Measurements from ENCODE around the gene THSD7A. TPM values are rescaled to one million over a fixed set of nuclear protein-coding genes. Genes with fewer than 3 reads are reported as not detected.

The THSD7A gene
- total and polyA plus RNA-seq, 4 donors, result 0.15 to 2.7 (median 1.9) TPM

DNA sequence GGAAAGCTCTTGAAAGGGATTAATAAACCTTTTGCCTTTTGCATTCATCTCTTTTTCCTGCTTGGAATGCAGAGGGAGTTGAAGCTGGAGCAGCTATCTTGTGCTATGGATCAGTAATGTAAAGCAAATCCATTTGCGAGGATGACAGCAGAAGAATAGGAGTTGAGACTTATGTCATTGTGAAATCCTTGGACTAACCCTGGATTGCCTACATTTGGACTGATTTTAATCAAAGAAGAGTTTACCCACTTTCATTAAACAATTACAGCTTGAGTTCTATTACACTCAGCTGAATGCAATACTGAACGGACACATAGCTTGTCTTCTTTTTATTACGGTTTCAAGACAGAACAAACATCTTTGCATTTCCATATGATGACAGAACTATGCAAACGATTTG is 496.1 kb downstream of the THSD7A start:
- no peaks in the 10 kb centered on the region for H3K9me3 ChIP-seq (ENCODE audit: control insufficient read depth in 4 of 4, low read length in 3 of 4)
- 81% methylated on average over 4 of the region's 4 CpGs for WGBS
- TF ChIP-seq SP1 (IDR thresholded peaks at IDR 0.05), result no peak
- TF ChIP-seq, protein P1, sequence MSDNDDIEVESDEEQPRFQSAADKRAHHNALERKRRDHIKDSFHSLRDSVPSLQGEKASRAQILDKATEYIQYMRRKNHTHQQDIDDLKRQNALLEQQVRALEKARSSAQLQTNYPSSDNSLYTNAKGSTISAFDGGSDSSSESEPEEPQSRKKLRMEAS (IDR thresholded peaks at IDR 0.05), result no peak
- no peak for TF ChIP-seq TAF1 (conservative IDR thresholded peaks at IDR 0.05)
- TF ChIP-seq YY1 (IDR thresholded peaks at IDR 0.05), result no peak
- no peak for TF ChIP-seq RAD21 (IDR thresholded peaks at IDR 0.05)
- no peak for TF ChIP-seq NR2F2 (IDR thresholded peaks at IDR 0.05)
- no peak for TF ChIP-seq FOXA1 (IDR thresholded peaks at IDR 0.05)
- TF ChIP-seq, protein P2, sequence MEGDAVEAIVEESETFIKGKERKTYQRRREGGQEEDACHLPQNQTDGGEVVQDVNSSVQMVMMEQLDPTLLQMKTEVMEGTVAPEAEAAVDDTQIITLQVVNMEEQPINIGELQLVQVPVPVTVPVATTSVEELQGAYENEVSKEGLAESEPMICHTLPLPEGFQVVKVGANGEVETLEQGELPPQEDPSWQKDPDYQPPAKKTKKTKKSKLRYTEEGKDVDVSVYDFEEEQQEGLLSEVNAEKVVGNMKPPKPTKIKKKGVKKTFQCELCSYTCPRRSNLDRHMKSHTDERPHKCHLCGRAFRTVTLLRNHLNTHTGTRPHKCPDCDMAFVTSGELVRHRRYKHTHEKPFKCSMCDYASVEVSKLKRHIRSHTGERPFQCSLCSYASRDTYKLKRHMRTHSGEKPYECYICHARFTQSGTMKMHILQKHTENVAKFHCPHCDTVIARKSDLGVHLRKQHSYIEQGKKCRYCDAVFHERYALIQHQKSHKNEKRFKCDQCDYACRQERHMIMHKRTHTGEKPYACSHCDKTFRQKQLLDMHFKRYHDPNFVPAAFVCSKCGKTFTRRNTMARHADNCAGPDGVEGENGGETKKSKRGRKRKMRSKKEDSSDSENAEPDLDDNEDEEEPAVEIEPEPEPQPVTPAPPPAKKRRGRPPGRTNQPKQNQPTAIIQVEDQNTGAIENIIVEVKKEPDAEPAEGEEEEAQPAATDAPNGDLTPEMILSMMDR (IDR thresholded peaks at IDR 0.05; ENCODE audit: low read depth, low read length, missing input control), result no peak

DNA sequence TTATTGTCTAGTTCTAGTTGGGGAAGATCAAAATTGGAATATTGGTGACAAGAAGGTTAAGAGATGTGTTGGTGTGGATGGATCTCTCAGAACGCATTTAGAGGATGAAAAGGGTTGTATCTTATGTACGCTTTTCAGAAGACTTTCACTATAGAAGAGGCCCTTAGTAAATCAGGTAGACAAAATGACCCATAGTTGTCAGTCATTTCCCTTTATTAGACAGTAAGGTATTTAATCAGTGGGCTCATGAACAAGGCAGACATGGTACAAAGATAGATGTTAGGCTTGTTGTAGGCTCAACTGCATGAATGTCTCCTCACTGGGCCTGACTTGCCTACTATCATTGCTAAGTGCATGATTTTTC is 499.2 kb downstream of the THSD7A start:
- H3K9ac ChIP-seq (ENCODE audit: low read depth in 1 of 2, low read length in 2 of 2), result no peak overlapping the region
- no peaks in the 10 kb centered on the region for H3K9me3 ChIP-seq (ENCODE audit: control insufficient read depth in 4 of 4, low read length in 3 of 4)
- no peak overlapping the region for H3K27ac ChIP-seq (ENCODE audit: low read depth in 1 of 2, low read length in 2 of 2)
- no peak for DNase-seq (ENCODE audit: low spot score)
- no peak overlapping the region for H3K4me3 ChIP-seq (ENCODE audit: low read depth in 1 of 3, low read length in 3 of 3)
- no peak for TF ChIP-seq JUND (IDR thresholded peaks at IDR 0.05)
- TF ChIP-seq, protein P2 (IDR thresholded peaks at IDR 0.05; ENCODE audit: low read depth, low read length, missing input control), result no peak
- TF ChIP-seq FOXA1 (IDR thresholded peaks at IDR 0.05), result no peak
- TF ChIP-seq ATF3 (IDR thresholded peaks at IDR 0.05), result no peak
- no peak for TF ChIP-seq FOXA2 (IDR thresholded peaks at IDR 0.05)
- TF ChIP-seq NR2F2 (IDR thresholded peaks at IDR 0.05), result no peak
- no peak for TF ChIP-seq TAF1 (conservative IDR thresholded peaks at IDR 0.05)
- no peak for TF ChIP-seq RXRA (IDR thresholded peaks at IDR 0.05)
- TF ChIP-seq HNF4A (conservative IDR thresholded peaks at IDR 0.05), result no peak
- H3K27me3 ChIP-seq (ENCODE audit: control insufficient read depth in 4 of 4, insufficient read depth in 4 of 4, low read length in 3 of 4), result no peaks in the 10 kb centered on the region
- WGBS, result 95% methylated on average over 2 of the region's 2 CpGs
- H3K36me3 ChIP-seq (ENCODE audit: control insufficient read depth in 4 of 4, insufficient read depth in 3 of 4, low read depth in 1 of 4, low read length in 3 of 4), result peaks cover 0 to 4% (median 0%) of the 10 kb centered on the region in 4 donors
- H3K4me1 ChIP-seq (ENCODE audit: control insufficient read depth in 4 of 4, insufficient read depth in 4 of 4, low read length in 3 of 4), result no peaks in the 10 kb centered on the region

More for the DNA sequence above, 496.1 kb downstream of the THSD7A start:
- Histone ChIP-seq H3K4me1 (ENCODE audit: control insufficient read depth in 4 of 4, insufficient read depth in 4 of 4, low read length in 3 of 4) (peaks cover 0 to under 1% (median under 1%) of the 10 kb centered on the region in 4 donors), H3K9ac (ENCODE audit: low read depth in 1 of 2, low read length in 2 of 2) (no peak overlapping the region), H3K36me3 (ENCODE audit: control insufficient read depth in 4 of 4, insufficient read depth in 3 of 4, low read depth in 1 of 4, low read length in 3 of 4) (peaks cover 0 to 4% (median 0%) of the 10 kb centered on the region in 4 donors), H3K27ac (ENCODE audit: low read depth in 1 of 2, low read length in 2 of 2) (no peak overlapping the region), H3K27me3 (ENCODE audit: control insufficient read depth in 4 of 4, insufficient read depth in 4 of 4, low read length in 3 of 4) (no peaks in the 10 kb centered on the region), H3K4me3 (ENCODE audit: low read depth in 1 of 3, low read length in 3 of 3) (no peak overlapping the region)
- DNase-seq (ENCODE audit: low spot score), result no peak

DNA sequence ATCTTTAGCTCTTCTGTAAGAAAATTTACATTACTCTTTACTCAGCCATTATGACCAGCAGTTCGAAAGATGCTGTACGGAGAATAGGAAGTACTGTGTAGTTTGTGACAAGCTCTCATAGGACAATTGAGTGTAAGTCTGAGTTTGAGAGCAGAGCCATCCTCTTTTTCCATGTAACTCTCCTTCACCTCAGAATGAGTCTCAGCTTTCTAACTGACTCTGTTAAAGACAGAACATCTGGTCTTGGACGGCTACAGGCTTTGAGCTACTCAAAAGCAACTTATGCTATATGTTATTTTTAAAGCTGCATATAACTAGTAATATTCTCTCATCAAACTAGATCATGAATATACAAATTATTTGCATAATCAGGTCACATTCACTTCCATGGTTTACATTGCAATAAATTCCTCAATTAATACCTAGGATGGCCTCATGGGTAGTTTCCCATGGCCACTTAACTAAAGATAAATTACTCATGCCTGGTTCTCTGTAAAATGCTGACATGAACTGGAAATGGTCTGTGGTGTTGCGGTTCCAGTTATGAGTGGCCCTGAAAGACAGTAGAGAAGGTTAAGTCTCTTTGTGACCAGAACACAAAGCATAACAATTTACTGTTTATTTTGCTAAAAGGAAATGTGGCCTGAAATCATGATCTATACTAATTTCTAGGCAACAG is 499.7 kb downstream of the THSD7A start:
- Histone ChIP-seq H3K9ac (ENCODE audit: low read depth in 1 of 2, low read length in 2 of 2) (no peak overlapping the region), H3K27ac (ENCODE audit: low read depth in 1 of 2, low read length in 2 of 2) (no peak overlapping the region), H3K4me3 (ENCODE audit: low read depth in 1 of 3, low read length in 3 of 3) (no peak overlapping the region), H3K27me3 (ENCODE audit: control insufficient read depth in 4 of 4, insufficient read depth in 4 of 4, low read length in 3 of 4) (no peaks in the 10 kb centered on the region), H3K9me3 (ENCODE audit: control insufficient read depth in 4 of 4, low read length in 3 of 4) (no peaks in the 10 kb centered on the region), H3K36me3 (ENCODE audit: control insufficient read depth in 4 of 4, insufficient read depth in 3 of 4, low read depth in 1 of 4, low read length in 3 of 4) (no peaks in the 10 kb centered on the region), H3K4me1 (ENCODE audit: control insufficient read depth in 4 of 4, insufficient read depth in 4 of 4, low read length in 3 of 4) (no peaks in the 10 kb centered on the region)
- TF ChIP-seq, protein P2 (IDR thresholded peaks at IDR 0.05; ENCODE audit: low read depth, low read length, missing input control), result no peak
- TF ChIP-seq FOXA1 (IDR thresholded peaks at IDR 0.05) (no peak), JUND (IDR thresholded peaks at IDR 0.05) (no peak), REST (IDR thresholded peaks at IDR 0.05) (no peak), TAF1 (conservative IDR thresholded peaks at IDR 0.05) (no peak), GABPA (IDR thresholded peaks at IDR 0.05 in 1 of 2, conservative IDR thresholded peaks at IDR 0.05 in 1 of 2) (no peak), HNF4A (conservative IDR thresholded peaks at IDR 0.05) (no peak)
- DNase-seq (ENCODE audit: low spot score), result no peak
- WGBS, result 94% methylated on average over 4 of the region's 4 CpGs

All from liver (tissue), 9 donors.